ENCODE results near the gene TEX264. TPM values are rescaled to one million over a fixed set of nuclear protein-coding genes. Genes with fewer than 3 reads are reported as not detected.

TEX264 gene
- polyA plus RNA-seq, 3 donors, result 58.3 to 108 (median 80.8) TPM

- H3K4me2 ChIP-seq (replicated peaks; ENCODE audit: extremely low read depth, low read length, poor library complexity, severe bottlenecking), result no peak overlapping the region
- peaks cover 26 to 40% of the 10 kb centered on the region in 2 donors for H3K4me1 ChIP-seq (ENCODE audit: control insufficient read depth in 1 of 2, insufficient read depth in 2 of 2, low read length in 2 of 2)
- H3K4me3 ChIP-seq (replicated peaks in 1 of 3; ENCODE audit: low read depth in 2 of 3, low read length in 3 of 3), result no peak overlapping the region
- no peak overlapping the region for H3K4me3 Mint-ChIP-seq
- no peak for TF ChIP-seq CTCF (IDR thresholded peaks at IDR 0.05)
- H3K9me3 ChIP-seq (replicated peaks in 1 of 2; ENCODE audit: control insufficient read depth in 1 of 2, insufficient read depth in 1 of 2, low read length in 2 of 2), result no peaks in the 10 kb centered on the region
- H3K9me3 Mint-ChIP-seq, result no peaks in the 10 kb centered on the region
- no peaks in the 10 kb centered on the region for H3K27me3 ChIP-seq (ENCODE audit: control insufficient read depth in 2 of 2, insufficient read depth in 2 of 2, low read length in 2 of 2)
- peaks cover 74% of the 10 kb centered on the region for H3K4me1 Mint-ChIP-seq
- no peak overlapping the region for H3K27ac Mint-ChIP-seq
- no peak for DNase-seq
- H3K36me3 Mint-ChIP-seq, result peaks cover 51 to 71% of the 10 kb centered on the region in 2 donors
- H3K9ac ChIP-seq (ENCODE audit: insufficient read depth, low read length, poor library complexity, severe bottlenecking), result no peak overlapping the region
- H3K79me2 ChIP-seq (ENCODE audit: insufficient read depth, low read length), result peaks cover 66% of the 10 kb centered on the region
- H4K20me1 ChIP-seq (ENCODE audit: insufficient read depth, low read length), result peaks cover 67% of the 10 kb centered on the region
- intact Hi-C loops (cut with micrococcal nuclease), result loop anchor here in 1 of 2 donors (5.0 kb wide), 3 partner anchors 37 to 297 kb away; partner anchors contain the start of gene DCAF1
- 80% methylated on average over 6 of the region's 7 CpGs for WGBS (ENCODE audit: insufficient coverage)
- H2AFZ ChIP-seq (ENCODE audit: insufficient read depth, low read depth, low read length, poor library complexity, severe bottlenecking), result no peak overlapping the region
- peak overlapping the region in 1 of 2 donors; percentile 55 for H3K27ac ChIP-seq (ENCODE audit: low read depth in 1 of 2, low read length in 2 of 2)
- peaks cover 46 to 66% of the 10 kb centered on the region in 2 donors for H3K36me3 ChIP-seq (replicated peaks in 1 of 2; ENCODE audit: control insufficient read depth in 1 of 2, insufficient read depth in 2 of 2, low read length in 2 of 2)
- peaks cover 0 to 2% (median 0%) of the 10 kb centered on the region in 3 donors for H3K27me3 Mint-ChIP-seq (ENCODE audit: low read depth in 3 of 3)
Measured at GRCh38 chr3:51679777-51680176, 8.7 kb downstream of the TEX264 start.

- Mint-ChIP-seq H3K4me3 (no peak overlapping the region), H3K27ac (peak overlapping the region in 2 of 7 donors; percentile 26 to 62), H3K27me3 (ENCODE audit: low read depth in 3 of 3) (peaks cover 0 to 2% (median 0%) of the 10 kb centered on the region in 3 donors), H3K4me1 (peaks cover 73% of the 10 kb centered on the region), H3K9me3 (no peaks in the 10 kb centered on the region), H3K36me3 (peaks cover 52 to 71% of the 10 kb centered on the region in 2 donors)
- no peak overlapping the region for H3K4me3 ChIP-seq (replicated peaks in 1 of 3; ENCODE audit: low read depth in 2 of 3, low read length in 3 of 3)
- H3K79me2 ChIP-seq (ENCODE audit: insufficient read depth, low read length), result peaks cover 63% of the 10 kb centered on the region
- H2AFZ ChIP-seq (ENCODE audit: insufficient read depth, low read depth, low read length, poor library complexity, severe bottlenecking), result no peak overlapping the region
- no peak overlapping the region for H3K4me2 ChIP-seq (replicated peaks; ENCODE audit: extremely low read depth, low read length, poor library complexity, severe bottlenecking)
- DNase-seq, result no peak
- peaks cover 26 to 39% of the 10 kb centered on the region in 2 donors for H3K4me1 ChIP-seq (ENCODE audit: control insufficient read depth in 1 of 2, insufficient read depth in 2 of 2, low read length in 2 of 2)
- no peak overlapping the region for H3K9ac ChIP-seq (ENCODE audit: insufficient read depth, low read length, poor library complexity, severe bottlenecking)
- peaks cover 46 to 66% of the 10 kb centered on the region in 2 donors for H3K36me3 ChIP-seq (replicated peaks in 1 of 2; ENCODE audit: control insufficient read depth in 1 of 2, insufficient read depth in 2 of 2, low read length in 2 of 2)
- TF ChIP-seq CTCF (IDR thresholded peaks at IDR 0.05), result no peak
- no peaks in the 10 kb centered on the region for H3K27me3 ChIP-seq (ENCODE audit: control insufficient read depth in 2 of 2, insufficient read depth in 2 of 2, low read length in 2 of 2)
- intact Hi-C loops (cut with micrococcal nuclease), result loop anchor here in 1 of 2 donors (5.0 kb wide), 3 partner anchors 38 to 298 kb away; partner anchors contain the start of gene DCAF1
- 91% methylated on average over 6 of the region's 6 CpGs for WGBS (ENCODE audit: insufficient coverage)
- peak overlapping the region in 1 of 2 donors; percentile 55 for H3K27ac ChIP-seq (ENCODE audit: low read depth in 1 of 2, low read length in 2 of 2)
- no peaks in the 10 kb centered on the region for H3K9me3 ChIP-seq (replicated peaks in 1 of 2; ENCODE audit: control insufficient read depth in 1 of 2, insufficient read depth in 1 of 2, low read length in 2 of 2)
- H4K20me1 ChIP-seq (ENCODE audit: insufficient read depth, low read length), result peaks cover 67% of the 10 kb centered on the region
Measured at GRCh38 chr3:51680196-51680595, 9.1 kb downstream of the TEX264 start.
